Measurements from ENCODE around the gene PBOV1. TPM values are rescaled to one million over a fixed set of nuclear protein-coding genes. Genes with fewer than 3 reads are reported as not detected.

The PBOV1 gene
- polyA plus RNA-seq, 6 donors from 2014 or later = not detected

DNA sequence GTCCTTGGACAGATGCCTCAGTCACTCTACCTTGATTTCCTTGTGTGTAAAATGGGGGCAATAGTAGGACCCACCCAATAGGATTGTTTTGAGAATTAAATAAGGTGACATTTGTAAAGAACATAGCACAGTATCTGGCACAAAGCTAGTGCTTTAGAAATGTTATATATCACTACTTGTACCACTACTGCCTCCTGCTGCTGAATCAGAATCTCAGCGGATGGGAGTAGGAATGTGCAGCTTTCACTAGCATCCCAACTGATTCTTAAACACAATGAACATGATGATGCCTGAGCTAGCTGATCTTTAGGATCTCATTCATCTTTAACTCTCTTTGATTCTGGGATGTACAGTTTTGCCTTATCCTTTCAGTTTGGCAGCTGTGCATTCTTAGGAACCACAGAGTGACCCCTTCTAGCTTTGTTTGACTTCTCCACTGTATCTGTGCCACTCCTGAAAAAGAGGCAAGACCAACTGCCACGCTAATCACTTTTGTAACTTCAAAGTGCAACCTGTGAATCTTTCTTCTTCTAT is 7.2 kb downstream of the PBOV1 start:
- no peaks in the 10 kb centered on the region for H3K36me3 Mint-ChIP-seq
- H3K4me1 Mint-ChIP-seq = no peaks in the 10 kb centered on the region
- H3K4me3 Mint-ChIP-seq = no peak overlapping the region
- ATAC-seq (ENCODE audit: low read depth in 2 of 2) (no peak), DNase-seq (no peak)
- no peaks in the 10 kb centered on the region for H3K9me3 Mint-ChIP-seq
- no peak overlapping the region for H3K27ac Mint-ChIP-seq
- H3K27me3 Mint-ChIP-seq = peaks cover 27 to 59% (median 44%) of the 10 kb centered on the region in 3 donors

DNA sequence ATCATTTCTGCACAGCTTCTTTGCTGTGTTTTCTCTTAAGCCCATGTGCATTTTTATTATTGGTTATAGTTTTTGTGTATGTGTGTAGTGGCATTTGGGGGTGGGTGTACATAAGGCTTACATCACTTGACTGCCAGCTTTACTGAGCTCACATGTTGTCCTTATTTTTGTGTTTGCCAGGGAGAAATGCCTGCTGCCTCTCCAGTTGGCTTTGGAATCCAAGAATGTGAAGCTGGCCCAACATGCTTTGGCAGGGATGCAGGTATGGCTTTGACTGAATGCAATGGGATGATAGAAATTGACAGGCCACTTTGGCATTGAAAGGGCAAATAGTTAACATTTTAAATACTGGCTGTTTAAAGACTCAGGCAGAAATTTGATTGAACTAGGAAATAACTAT is 11.4 kb downstream of the PBOV1 start:
- H3K36me3 Mint-ChIP-seq = no peaks in the 10 kb centered on the region
- H3K4me1 Mint-ChIP-seq = no peaks in the 10 kb centered on the region
- DNase-seq = no peak
- no peak for ATAC-seq (ENCODE audit: low read depth in 2 of 2)
- no peak overlapping the region for H3K4me3 Mint-ChIP-seq
- H3K27ac Mint-ChIP-seq = no peak overlapping the region
- H3K27me3 Mint-ChIP-seq = peaks cover 25 to 46% (median 46%) of the 10 kb centered on the region in 3 donors
- H3K9me3 Mint-ChIP-seq = peaks cover 0 to 2% (median 0%) of the 10 kb centered on the region in 7 donors

DNA sequence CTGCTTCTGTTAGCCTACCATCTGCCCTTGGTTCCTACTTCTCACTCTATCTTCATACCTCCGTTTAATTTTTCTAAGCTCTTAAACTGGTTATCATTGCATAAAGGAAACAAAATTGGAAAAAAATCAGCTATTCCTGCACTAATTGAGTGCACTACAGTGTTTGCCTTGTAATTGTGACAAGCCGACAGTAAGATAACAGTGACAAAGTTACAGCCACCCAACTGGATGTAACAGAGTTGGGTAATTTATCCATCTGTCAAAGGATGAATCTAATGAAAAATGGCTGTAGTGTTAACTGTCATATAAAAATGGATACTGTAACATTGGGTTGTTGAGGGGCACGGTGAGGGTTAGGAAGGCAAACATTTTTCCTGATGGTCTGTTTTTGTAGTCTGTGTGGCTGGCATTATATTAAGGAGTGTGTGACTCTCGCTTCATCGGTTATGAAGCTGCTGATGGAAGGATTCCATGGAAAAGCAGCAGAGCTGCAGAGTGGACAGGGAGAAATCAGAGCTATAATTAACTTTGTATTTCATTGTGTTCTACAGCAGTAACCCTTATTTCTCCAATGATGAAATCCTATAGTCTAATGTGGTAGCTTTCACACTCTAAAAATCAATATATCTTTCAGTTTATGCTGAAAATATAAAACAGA is 12.7 kb downstream of the PBOV1 start:
- ATAC-seq (ENCODE audit: low read depth in 2 of 2) = no peak
- H3K27me3 Mint-ChIP-seq = peaks cover 28 to 53% (median 38%) of the 10 kb centered on the region in 3 donors

DNA sequence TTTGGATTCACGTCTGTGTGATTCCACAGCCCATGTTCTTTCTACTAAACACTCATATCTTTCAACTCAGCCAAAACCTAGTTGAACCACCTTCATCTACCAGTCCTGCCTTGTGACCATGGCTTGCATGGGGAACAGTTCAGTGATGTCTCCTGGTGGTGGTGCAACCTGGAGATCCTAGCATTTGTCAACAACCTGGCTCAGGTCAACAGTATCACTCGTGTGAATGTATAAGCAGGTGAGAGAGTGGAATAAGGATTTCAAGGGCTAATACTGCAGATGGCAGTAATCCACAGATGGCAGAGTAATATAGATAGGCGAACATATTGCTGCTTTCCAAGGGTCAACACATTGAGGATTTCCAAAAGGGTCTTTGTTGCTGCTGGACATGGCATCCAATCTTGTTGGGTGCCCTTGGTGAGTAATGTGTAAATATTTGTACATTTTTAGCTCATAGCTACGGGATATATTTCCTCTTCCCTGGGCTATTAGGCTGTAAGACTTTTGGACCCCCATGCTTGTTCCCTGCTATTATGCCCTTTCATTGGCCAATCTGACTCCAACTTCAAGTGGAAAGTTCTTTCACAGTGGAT is 13.4 kb downstream of the PBOV1 start:
- H3K27ac Mint-ChIP-seq = no peak overlapping the region
- peaks cover 0 to 8% (median 2%) of the 10 kb centered on the region in 7 donors for H3K9me3 Mint-ChIP-seq
- peaks cover 31 to 54% (median 32%) of the 10 kb centered on the region in 3 donors for H3K27me3 Mint-ChIP-seq
- ATAC-seq (ENCODE audit: low read depth in 2 of 2) (no peak), DNase-seq (no peak)
- no peaks in the 10 kb centered on the region for H3K36me3 Mint-ChIP-seq
- no peak overlapping the region for H3K4me3 Mint-ChIP-seq
- no peaks in the 10 kb centered on the region for H3K4me1 Mint-ChIP-seq

More for the DNA sequence above, 12.7 kb downstream of the PBOV1 start:
- no peak overlapping the region for H3K4me3 Mint-ChIP-seq
- H3K36me3 Mint-ChIP-seq = no peaks in the 10 kb centered on the region
- H3K4me1 Mint-ChIP-seq = no peaks in the 10 kb centered on the region
- DNase-seq = no peak
- peaks cover 0 to 5% (median 0%) of the 10 kb centered on the region in 7 donors for H3K9me3 Mint-ChIP-seq
- H3K27ac Mint-ChIP-seq = no peak overlapping the region

DNA sequence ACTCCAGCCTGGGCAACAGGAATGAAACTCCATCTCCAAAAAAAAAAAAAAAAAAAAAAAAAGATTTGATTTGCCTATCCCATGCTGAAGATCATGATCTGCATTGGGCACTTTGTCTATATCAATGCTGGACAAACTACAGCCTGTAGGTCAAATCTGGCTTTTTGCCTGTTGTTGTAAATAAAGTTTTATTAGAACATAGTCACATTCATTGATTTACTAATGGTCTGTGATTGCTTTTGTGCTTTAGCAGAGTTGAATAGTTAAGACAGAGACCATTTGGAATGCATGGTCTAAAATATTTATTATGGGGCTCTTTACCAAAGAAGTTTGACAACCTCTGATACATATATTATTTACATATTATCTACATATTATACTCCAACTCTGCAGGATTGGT is 14.0 kb downstream of the PBOV1 start:
- Mint-ChIP-seq H3K36me3 (no peaks in the 10 kb centered on the region), H3K9me3 (peaks cover 0 to 8% (median 2%) of the 10 kb centered on the region in 7 donors), H3K27ac (no peak overlapping the region), H3K4me1 (no peaks in the 10 kb centered on the region), H3K4me3 (no peak overlapping the region), H3K27me3 (peaks cover 26 to 50% (median 31%) of the 10 kb centered on the region in 3 donors)
- ATAC-seq (ENCODE audit: low read depth in 2 of 2) (no peak), DNase-seq (no peak)

DNA sequence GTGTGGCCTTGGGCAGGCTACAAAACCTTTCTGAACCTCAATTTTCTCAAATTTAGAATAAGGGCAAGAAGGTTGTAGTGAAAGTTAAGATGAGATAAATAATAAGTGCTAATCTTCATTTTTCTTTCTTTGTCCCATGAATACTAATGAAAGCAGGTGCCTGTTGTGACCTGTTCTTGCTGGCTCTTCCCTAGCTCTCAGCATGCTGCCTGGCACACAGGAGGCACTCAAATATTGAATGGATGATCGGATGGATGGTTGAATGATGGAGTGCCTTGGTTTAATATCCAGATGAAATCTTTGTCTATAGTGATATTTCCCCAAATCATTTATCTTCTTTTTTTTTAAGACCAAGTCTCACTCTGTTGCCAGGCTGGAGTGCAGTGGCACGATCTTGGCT is 15.0 kb downstream of the PBOV1 start:
- H3K4me3 Mint-ChIP-seq = no peak overlapping the region
- peaks cover 23 to 44% (median 26%) of the 10 kb centered on the region in 3 donors for H3K27me3 Mint-ChIP-seq
- no peak overlapping the region for H3K27ac Mint-ChIP-seq
- DNase-seq (no peak), ATAC-seq (ENCODE audit: low read depth in 2 of 2) (no peak)
- H3K9me3 Mint-ChIP-seq = peaks cover 0 to 10% (median 2%) of the 10 kb centered on the region in 7 donors
- H3K4me1 Mint-ChIP-seq = no peaks in the 10 kb centered on the region
- H3K36me3 Mint-ChIP-seq = no peaks in the 10 kb centered on the region

DNA sequence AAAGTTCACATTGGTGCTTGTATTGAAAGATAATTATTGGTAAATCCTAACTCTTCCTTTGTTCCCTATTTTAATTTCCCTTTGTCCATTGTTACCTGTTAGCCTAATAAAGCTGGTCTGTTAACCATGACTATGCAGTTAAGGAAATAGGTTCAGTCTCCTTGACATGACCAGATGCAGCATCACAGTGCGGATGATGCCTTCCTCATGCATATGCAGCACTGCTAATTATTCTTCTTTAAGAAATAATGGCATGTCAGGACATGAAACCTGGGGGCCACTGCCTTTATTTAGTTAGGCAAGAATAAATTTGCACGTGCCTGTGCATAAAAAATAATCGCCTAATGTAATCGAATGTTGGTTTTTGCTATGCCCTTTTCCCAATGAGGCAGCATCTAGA is 16.5 kb downstream of the PBOV1 start:
- Mint-ChIP-seq H3K27me3 (peaks cover 23 to 37% (median 26%) of the 10 kb centered on the region in 3 donors), H3K9me3 (peaks cover 0 to 10% (median 2%) of the 10 kb centered on the region in 7 donors), H3K27ac (no peak overlapping the region), H3K4me1 (no peaks in the 10 kb centered on the region), H3K36me3 (no peaks in the 10 kb centered on the region), H3K4me3 (no peak overlapping the region)
- DNase-seq (no peak), ATAC-seq (ENCODE audit: low read depth in 2 of 2) (no peak)

DNA sequence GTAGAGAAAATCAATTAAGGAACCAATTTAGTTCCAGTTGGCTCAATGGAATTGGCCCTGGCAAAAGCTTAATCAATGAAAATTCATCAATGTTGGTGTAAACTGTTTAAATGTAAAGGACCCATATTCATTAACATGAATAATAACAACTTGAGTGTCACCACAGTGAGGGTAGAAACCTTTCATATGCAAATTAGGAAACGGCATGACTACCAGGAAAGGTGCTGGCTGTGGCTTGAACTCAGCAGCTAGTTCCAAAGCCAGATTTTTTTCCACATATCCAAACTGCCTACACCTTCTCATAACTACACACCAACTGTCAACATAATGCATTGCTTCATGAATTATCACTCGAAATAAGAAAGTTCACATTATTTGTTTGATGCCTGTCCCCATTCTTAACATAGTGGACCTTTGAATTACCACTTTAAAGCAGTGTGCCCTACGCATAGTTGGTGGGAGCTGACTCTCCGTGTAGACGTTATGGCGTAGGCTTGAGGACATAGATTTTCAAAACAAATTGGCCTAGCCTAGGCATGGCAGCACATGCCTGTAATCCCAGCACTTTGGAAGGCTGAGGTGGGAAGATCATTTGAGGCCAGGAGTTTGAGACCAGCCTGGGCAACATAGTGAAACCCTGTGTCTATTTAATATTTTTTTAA is 19.7 kb downstream of the PBOV1 start:
- Mint-ChIP-seq H3K4me1 (no peaks in the 10 kb centered on the region), H3K27ac (no peak overlapping the region), H3K4me3 (no peak overlapping the region), H3K36me3 (no peaks in the 10 kb centered on the region), H3K9me3 (peaks cover 0 to 10% (median 2%) of the 10 kb centered on the region in 7 donors), H3K27me3 (peaks cover 14 to 37% (median 27%) of the 10 kb centered on the region in 3 donors)
- ATAC-seq (ENCODE audit: low read depth in 2 of 2) (no peak), DNase-seq (no peak)

DNA sequence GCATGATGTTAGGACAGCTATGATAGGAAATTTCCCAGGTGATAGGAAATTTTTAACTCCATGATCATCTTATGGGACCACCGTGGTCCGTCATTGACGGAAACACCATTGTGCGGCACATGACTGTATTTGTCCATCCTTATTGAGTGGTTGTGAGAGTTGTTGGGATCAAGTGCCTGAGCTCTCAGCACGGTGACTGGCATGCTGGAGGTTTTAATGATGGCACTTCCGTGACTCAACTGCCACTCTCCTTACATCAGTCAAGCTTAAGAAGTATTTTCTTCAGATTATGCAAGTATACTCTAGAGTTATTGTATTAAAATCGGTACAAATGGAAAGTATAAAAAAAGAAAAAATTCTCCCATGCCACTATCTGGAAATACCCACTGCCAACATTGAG is 20.7 kb downstream of the PBOV1 start:
- Mint-ChIP-seq H3K36me3 (no peaks in the 10 kb centered on the region), H3K4me1 (no peaks in the 10 kb centered on the region), H3K4me3 (no peak overlapping the region), H3K9me3 (peaks cover 0 to 8% (median 2%) of the 10 kb centered on the region in 7 donors), H3K27me3 (peaks cover 4 to 29% (median 19%) of the 10 kb centered on the region in 3 donors), H3K27ac (no peak overlapping the region)
- ATAC-seq (ENCODE audit: low read depth in 2 of 2) (no peak), DNase-seq (no peak)

DNA sequence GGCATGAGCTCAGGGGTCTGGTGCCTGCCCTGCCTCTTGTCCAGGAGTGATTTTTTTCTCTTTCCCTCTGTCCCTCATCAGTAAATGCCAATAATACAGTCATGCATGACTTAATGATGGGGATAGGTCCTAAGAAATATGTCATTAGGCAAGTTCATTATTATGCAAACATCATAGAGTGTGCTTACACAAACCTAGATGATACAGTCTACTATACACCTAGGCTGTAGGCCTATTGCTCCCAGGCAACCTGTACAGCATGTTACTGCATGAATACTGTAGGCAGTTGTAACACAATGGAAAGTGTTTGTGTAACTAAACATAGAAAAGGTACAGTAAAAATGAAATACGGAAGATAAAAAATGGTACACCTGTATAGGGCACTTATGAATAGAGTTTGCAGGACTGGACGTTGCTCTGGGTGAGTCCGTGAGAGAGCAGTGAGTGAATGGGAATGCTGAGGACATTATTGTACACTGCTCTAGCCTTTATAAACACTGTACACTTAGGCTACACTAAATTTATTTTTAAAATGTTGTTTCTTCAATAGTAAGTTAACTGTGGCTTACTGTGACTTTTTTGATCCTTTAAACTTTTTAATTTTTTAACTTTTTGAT is 22.1 kb downstream of the PBOV1 start:
- DNase-seq (no peak), ATAC-seq (ENCODE audit: low read depth in 2 of 2) (no peak)
- peaks cover 0 to 6% (median 2%) of the 10 kb centered on the region in 7 donors for H3K9me3 Mint-ChIP-seq
- H3K4me3 Mint-ChIP-seq = no peak overlapping the region
- peaks cover 9 to 28% (median 25%) of the 10 kb centered on the region in 3 donors for H3K27me3 Mint-ChIP-seq
- H3K4me1 Mint-ChIP-seq = no peaks in the 10 kb centered on the region
- H3K36me3 Mint-ChIP-seq = no peaks in the 10 kb centered on the region
- H3K27ac Mint-ChIP-seq = no peak overlapping the region

DNA sequence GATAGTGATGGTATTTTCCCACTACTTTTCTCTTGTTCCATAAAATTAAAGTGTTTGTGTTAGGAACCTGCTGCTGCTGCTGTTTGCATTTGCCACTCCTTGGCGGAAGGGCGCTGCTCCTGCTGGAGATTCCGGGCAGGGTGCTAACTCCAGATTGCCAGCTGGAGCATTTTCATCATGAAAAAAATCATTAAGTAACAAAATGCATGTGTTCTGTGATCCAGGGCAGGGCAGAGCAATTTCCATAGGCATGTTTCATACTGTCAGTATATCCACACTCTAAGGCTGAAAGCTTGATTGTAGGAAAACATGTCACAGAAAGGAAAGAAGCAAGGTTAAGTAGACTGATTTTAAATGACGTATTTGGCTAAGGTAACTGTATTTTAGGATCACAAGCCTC is 24.0 kb downstream of the PBOV1 start:
- Mint-ChIP-seq H3K9me3 (peaks cover 0 to 2% (median 0%) of the 10 kb centered on the region in 7 donors), H3K4me3 (no peak overlapping the region), H3K36me3 (no peaks in the 10 kb centered on the region), H3K4me1 (no peaks in the 10 kb centered on the region), H3K27ac (no peak overlapping the region), H3K27me3 (peaks cover 18 to 31% (median 28%) of the 10 kb centered on the region in 3 donors)
- DNase-seq (no peak), ATAC-seq (ENCODE audit: low read depth in 2 of 2) (no peak)

DNA sequence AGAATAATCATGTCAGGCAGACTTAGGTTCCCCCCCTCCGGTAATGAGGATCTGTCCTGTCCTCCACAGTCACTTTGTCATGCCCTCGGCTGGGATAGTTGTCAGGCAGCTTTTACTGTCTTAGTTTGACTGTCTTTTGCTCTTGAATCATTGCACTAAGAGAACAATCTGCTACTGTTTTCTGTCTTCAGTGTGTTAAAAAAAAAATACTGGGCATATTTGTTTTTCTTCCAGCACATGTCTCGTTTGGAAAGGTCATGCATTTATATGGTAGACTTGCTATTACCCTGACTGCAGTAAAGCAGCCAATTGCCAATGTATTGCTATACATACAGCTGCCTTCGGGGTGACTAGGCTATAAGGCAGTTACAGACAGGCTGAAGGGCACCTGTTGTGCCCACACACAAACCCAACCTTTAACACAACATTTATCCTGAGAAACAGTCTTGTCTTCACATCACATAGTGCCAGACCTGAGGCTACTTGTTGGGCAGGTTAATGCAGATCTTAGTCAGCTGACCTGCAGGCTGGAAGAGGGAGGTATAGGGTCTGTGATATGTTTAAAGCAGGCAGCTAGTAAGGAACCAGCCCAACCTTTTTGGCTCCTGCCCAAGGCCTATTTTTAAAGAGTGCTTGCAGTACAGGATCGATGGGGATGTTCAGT is 29.9 kb downstream of the PBOV1 start:
- DNase-seq = no peak
- ATAC-seq (ENCODE audit: low read depth in 2 of 2) = no peak
- no peaks in the 10 kb centered on the region for H3K4me1 Mint-ChIP-seq
- H3K4me3 Mint-ChIP-seq = peak overlapping the region in 1 of 8 donors; percentile 3
- no peaks in the 10 kb centered on the region for H3K9me3 Mint-ChIP-seq
- H3K27ac Mint-ChIP-seq = no peak overlapping the region
- H3K27me3 Mint-ChIP-seq = peaks cover 35 to 58% (median 50%) of the 10 kb centered on the region in 3 donors
- H3K36me3 Mint-ChIP-seq = no peaks in the 10 kb centered on the region

DNA sequence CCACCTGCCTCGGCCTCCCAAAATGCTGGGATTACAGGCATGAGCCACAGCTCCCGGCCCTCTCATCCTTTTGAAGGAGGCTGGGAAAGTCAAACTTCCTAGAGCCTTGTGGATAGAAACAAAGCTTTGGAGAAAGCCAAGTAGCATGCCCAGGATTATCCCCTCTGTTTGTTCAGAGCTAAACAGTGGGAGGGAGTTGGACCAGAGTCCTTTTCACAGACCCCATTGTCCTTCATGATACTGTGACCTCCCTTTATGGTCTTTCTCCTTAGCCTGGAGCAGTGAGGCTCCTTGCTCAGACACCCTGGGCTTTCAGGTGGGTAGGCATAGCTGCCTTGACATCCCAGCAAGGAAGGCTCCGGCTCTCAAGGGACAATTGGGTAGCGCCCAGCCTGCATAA is 31.1 kb downstream of the PBOV1 start:
- Mint-ChIP-seq H3K9me3 (no peaks in the 10 kb centered on the region), H3K27me3 (peaks cover 43 to 70% (median 63%) of the 10 kb centered on the region in 3 donors), H3K4me1 (no peaks in the 10 kb centered on the region), H3K4me3 (no peak overlapping the region), H3K36me3 (no peaks in the 10 kb centered on the region), H3K27ac (no peak overlapping the region)
- DNase-seq (no peak), ATAC-seq (ENCODE audit: low read depth in 2 of 2) (no peak)
